ENCODE measurements around the gene NEUROD2. TPM values are rescaled to one million over a fixed set of nuclear protein-coding genes. Genes with fewer than 3 reads are reported as not detected.

The NEUROD2 gene
- total RNA-seq, 1 donor from 2014 or later: not detected

GRCh38 chr17:39564211-39564848, 43.4 kb downstream of the NEUROD2 start:
- H3K27me3 Mint-ChIP-seq (ENCODE audit: low read depth): no peaks in the 10 kb centered on the region
- peaks cover 3% of the 10 kb centered on the region for H3K36me3 Mint-ChIP-seq (ENCODE audit: low read depth)
- no peak overlapping the region for H3K27ac Mint-ChIP-seq (ENCODE audit: unreplicated experiment)
- no peaks in the 10 kb centered on the region for H3K9me3 Mint-ChIP-seq
- DNase-seq (ENCODE audit: low read depth, low spot score): no peak
- H3K4me3 Mint-ChIP-seq: peak overlapping the region; percentile 16
- no peak for TF ChIP-seq CTCF (conservative IDR thresholded peaks at IDR 0.05)
- peaks cover 17% of the 10 kb centered on the region for H3K4me1 Mint-ChIP-seq

- Mint-ChIP-seq H3K27me3 (ENCODE audit: low read depth) (no peaks in the 10 kb centered on the region), H3K4me1 (peaks cover 17% of the 10 kb centered on the region), H3K27ac (ENCODE audit: unreplicated experiment) (no peak overlapping the region), H3K4me3 (peak overlapping the region; percentile 34), H3K9me3 (no peaks in the 10 kb centered on the region), H3K36me3 (ENCODE audit: low read depth) (no peaks in the 10 kb centered on the region)
- TF ChIP-seq CTCF (conservative IDR thresholded peaks at IDR 0.05): no peak
- no peak for DNase-seq (ENCODE audit: low read depth, low spot score)
Measured at GRCh38 chr17:39563476-39563875, 44.2 kb downstream of the NEUROD2 start.

- H3K36me3 Mint-ChIP-seq (ENCODE audit: low read depth): no peaks in the 10 kb centered on the region
- no peak overlapping the region for H3K4me3 Mint-ChIP-seq
- H3K4me1 Mint-ChIP-seq: peaks cover 17% of the 10 kb centered on the region
- H3K9me3 Mint-ChIP-seq: no peaks in the 10 kb centered on the region
- H3K27ac Mint-ChIP-seq (ENCODE audit: unreplicated experiment): no peak overlapping the region
- no peaks in the 10 kb centered on the region for H3K27me3 Mint-ChIP-seq (ENCODE audit: low read depth)
- no peak for TF ChIP-seq CTCF (conservative IDR thresholded peaks at IDR 0.05)
- DNase-seq (ENCODE audit: low read depth, low spot score): no peak
Measured at GRCh38 chr17:39562976-39563375, 44.7 kb downstream of the NEUROD2 start.

GRCh38 chr17:39562395-39562794, 45.3 kb downstream of the NEUROD2 start:
- TF ChIP-seq CTCF (conservative IDR thresholded peaks at IDR 0.05): no peak
- DNase-seq (ENCODE audit: low read depth, low spot score): no peak
- peaks cover 17% of the 10 kb centered on the region for H3K4me1 Mint-ChIP-seq
- H3K9me3 Mint-ChIP-seq: no peaks in the 10 kb centered on the region
- no peak overlapping the region for H3K4me3 Mint-ChIP-seq
- H3K27ac Mint-ChIP-seq (ENCODE audit: unreplicated experiment): no peak overlapping the region
- no peaks in the 10 kb centered on the region for H3K27me3 Mint-ChIP-seq (ENCODE audit: low read depth)
- no peaks in the 10 kb centered on the region for H3K36me3 Mint-ChIP-seq (ENCODE audit: low read depth)

- H3K27me3 Mint-ChIP-seq (ENCODE audit: low read depth): no peaks in the 10 kb centered on the region
- TF ChIP-seq CTCF (conservative IDR thresholded peaks at IDR 0.05): no peak
- DNase-seq (ENCODE audit: low read depth, low spot score): no peak
- H3K4me3 Mint-ChIP-seq: no peak overlapping the region
- peaks cover 3% of the 10 kb centered on the region for H3K36me3 Mint-ChIP-seq (ENCODE audit: low read depth)
- H3K4me1 Mint-ChIP-seq: no peaks in the 10 kb centered on the region
- H3K9me3 Mint-ChIP-seq: no peaks in the 10 kb centered on the region
- H3K27ac Mint-ChIP-seq (ENCODE audit: unreplicated experiment): no peak overlapping the region
Measured at GRCh38 chr17:39556423-39556822, 51.3 kb downstream of the NEUROD2 start.

Data from neural crest cell (in vitro differentiated cells).